Transverse colon (tissue), 3 donors: Measurements from ENCODE around the gene ZNF462.

Source experiments
- CTCF ChIP-seq, 5 experiments: fragments of 200-600 bp in 3 of 5; fragments of 450-650 bp in 2 of 5; sonication (generic) in 3 of 5; IDR thresholded peaks; 1 replicate in 2 of 5; 2 replicates in 3 of 5; pipeline ENCODE4 v1.5.1; 2016 to 2017; ENCODE audit warnings: antibody characterized with exemption in 5 of 5, inconsistent platforms in 3 of 5, mild to moderate bottlenecking in 2 of 5, moderate library complexity in 1 of 5
- POLR2A ChIP-seq: fragments of 450-650 bp; IDR thresholded peaks from one replicate; pipeline ENCODE4 v1.6.1; 2016; ENCODE audit warnings: antibody characterized with exemption, mild to moderate bottlenecking, moderate library complexity

- TF ChIP-seq CTCF (IDR thresholded peaks at IDR 0.05) (no peak), POLR2A (no peak)
Observed at GRCh38 chr9:107049803-107050184, 186.8 kb downstream of the ZNF462 start.
